ENCODE data around the gene NTPCR.

Gene NTPCR

DNA sequence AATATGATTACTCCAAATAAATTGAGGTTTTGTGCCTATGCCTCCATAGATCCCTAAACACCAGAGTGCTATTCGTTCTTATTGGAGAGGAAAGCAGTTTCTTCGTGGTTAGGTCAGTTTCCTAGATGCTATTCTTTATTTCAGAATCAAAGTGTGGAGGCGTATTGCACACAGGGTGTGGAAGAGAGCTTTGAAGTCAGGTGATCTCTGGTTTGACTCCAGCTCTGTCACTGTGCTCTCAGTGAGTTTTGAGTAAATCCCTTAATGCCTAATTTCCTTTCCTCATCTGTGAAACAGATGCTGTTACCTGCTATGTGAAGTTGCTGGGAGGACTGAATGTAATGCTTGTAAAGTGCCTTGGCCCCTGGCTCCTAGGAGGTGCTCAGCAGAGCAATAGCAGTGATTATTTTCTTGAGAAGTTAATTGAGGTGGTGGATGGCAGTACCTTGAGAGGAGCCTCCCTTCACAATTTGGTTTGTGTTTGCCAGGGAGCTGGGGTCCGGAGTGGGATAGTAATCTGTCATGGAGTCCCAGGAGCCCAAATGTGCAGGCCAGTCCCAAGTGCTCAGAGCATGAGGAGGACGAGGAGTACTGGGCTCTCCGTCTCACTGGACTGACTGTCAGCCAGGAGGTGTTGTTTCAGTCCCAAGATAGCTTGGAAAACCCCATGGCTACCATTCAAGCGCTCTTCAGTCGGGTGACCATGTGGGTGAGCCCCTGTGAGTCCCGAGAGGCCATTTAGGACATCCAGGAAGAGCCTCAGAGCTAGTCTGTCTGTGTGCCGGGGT is 14.9 kb downstream of the NTPCR start:
- DNase-seq, result no peak

DNA sequence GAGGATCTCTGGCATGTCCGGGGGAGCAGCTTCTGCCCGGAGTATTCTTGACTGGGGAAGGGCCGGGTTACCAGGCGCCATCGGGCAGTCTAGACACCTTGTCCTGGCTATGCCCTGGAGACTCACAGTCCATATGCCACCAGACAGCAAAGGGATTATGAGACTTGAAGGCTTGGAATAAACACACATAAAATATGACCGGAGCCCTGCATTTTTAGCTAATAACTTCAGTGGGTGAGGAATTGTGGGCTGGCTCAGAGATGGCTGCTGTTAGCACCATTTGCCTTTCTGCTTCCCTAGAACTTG is 15.5 kb downstream of the NTPCR start:
- no peak for DNase-seq

DNA sequence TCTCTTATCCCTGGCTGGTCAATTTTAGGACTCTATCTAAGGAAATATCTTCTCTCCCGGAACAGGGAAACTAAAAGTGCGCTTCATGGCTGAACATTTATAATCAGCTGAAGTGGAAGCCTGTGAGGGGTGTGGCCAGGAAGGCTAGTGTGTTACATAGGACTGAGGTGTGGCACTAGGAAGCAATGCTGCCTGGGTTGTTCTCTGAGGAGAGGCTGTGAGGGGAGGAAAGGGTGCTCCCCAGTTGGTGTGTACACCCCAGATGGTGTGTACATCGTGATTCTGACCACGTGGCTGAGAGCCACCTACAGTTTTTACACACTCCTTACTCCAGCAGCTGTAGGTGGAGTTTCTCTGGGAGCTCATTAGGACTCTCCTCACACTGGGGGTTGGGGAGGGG is 16.3 kb downstream of the NTPCR start:
- DNase-seq, result no peak

DNA sequence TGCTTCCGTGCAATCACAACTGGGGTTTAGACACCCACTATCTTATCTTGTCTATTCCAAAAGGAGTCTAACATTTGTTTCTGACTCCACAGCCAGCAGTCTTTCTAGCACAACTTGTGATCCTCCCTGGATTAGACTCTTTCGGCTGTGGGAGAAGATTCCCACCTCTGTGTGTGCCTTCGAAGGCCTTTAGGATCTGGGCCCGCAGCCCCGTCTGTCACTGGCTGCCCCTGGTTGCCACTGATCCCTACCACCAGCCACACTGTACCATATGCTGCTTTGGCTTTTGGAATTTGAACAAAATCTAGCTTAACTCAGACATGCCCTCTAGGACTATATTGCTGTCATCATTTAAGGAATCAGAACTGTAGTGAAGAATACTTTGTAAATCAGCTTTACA is 18.0 kb downstream of the NTPCR start:
- DNase-seq, result no peak

DNA sequence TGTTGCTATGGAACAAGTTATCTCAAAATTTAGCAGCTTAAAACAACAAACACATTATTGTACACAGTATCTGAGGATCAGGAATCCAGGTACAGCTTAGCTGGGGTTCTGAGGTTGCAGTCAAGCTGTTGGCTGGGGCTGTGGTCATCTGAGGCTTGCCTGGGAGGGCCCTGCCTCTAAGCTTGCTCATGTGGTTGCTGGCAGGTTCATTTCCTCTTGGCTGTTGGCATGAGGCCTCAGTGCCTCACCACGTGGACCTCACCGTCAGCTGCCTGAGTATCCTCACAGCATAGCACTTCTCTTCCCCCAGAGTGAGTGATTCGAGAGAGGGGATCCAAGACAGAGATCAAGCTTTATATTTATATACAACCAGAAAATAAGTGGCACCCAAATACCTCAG is 18.6 kb downstream of the NTPCR start:
- no peak for DNase-seq

DNA sequence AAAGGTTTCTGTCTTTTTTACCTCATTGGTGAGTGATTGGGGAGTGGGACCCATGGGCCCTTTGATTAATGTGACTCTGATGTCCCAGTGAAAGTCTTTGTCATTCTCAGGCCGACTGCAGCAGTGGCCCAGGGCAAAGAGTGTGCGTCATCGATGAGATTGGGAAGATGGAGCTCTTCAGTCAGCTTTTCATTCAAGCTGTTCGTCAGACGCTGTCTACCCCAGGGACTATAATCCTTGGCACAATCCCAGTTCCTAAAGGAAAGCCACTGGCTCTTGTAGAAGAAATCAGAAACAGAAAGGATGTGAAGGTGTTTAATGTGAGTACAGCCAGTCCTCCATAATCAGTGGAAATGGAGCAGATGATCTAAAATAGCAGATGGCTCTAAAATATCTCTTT is 19.4 kb downstream of the NTPCR start:
- DNase-seq, result no peak

DNA sequence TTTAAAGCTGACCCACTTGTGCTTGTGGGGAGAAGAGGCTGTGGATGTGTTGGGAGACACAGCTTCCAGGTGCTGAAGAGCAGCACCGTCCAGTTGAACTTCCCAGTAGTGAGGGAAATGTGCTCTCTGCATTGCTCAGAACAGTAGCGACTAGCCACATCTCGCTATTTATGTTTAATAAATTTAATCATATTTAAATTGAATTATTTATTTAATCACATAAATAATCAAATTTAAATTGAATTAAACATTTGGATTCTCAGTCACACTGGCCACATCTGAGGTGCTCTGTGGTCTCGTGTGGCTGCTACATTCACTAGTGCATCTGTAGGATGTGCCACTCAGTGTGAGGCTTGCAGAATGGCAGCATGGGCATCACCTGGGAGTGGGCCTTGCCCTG is 20.1 kb downstream of the NTPCR start:
- no peak for DNase-seq

DNA sequence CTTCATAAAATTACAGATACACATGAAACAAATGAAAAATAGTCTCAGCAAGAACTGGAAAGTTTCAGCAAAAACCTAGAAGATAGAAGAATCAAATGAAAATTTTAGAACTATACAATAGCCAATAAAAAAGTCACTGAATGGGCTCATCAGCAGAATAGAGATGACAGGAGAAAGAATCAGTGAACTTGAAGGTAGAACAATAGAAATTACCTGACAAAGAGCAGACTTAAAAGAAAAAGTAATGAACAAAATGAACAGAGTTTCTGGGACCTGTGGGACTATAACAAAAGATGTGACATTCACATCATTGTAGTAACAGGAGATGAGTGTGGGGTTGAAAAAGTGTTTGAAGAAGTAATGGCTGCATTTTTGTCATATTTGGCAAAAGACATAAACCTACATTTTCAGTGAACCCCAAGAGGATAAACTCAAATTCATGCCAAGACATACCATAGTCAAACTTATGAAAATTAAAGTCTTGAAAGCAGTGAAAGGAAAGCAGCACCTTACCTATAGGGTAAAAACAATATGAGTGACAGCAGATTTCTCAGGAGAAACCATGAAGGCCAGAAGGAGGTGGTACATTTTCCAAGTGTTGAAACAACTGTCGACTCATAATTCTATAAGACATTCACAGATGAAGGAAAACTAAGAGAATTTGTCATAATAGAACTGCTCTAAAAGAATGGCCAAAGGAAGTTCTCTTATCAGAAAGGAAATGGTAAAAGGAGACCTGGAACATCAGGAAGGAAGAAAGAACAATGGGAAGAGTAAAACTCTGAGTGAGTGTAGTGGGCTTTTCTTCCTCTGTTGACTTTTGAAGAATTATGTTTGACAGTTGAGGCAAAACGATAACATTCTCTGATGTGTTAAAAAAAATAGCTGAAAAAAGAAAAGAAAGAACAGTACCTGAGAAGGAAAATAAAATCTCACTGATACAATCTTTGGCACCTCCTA is 23.5 kb downstream of the NTPCR start:
- no peak for DNase-seq

DNA sequence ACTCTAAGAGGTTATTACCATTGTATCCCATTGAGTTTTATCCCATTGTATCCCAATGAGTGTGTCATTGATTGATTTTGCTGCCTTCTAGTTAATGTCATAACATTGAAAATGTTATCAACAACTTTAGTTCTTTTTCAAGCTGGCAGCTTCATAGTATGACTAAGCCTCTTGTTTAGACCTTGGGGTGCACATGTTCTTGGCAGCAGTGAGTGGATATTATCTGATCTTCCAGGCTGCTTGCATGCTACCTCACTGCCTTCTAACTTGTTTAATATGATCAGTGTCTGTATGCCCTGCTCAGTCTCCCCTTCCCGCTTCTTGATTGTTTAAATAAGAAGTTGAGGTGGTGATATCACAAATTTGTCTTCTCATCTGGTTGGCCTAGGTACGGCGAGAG is 24.6 kb downstream of the NTPCR start:
- no peak for DNase-seq

DNA sequence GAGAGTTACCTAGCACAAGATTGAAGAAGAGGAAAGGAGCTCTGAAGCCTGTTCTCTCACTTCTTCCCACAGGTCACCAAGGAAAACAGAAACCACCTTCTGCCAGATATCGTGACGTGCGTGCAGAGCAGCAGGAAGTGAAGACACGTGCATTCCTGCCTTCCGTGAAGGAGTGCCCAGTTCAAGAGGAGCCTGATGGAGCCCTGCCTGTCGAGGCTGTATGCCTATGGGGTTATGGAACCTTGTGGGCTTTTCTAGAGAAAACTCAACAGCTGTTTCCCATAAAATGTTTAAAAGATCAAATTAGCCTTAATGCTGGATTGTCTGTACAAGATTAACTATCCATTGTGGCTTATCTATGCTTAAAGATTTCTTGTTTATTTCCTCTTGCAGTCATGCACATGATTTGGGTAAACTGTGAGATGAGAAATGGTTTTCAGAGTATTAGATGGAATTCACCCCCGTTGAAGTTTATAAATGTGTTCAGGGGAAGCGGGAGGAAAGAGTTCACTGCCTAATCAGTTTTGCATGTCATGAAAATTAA is 27.8 kb downstream of the NTPCR start:
- peak in 2 of 6 experiments; percentile 10 to 25 for DNase-seq

DNA sequence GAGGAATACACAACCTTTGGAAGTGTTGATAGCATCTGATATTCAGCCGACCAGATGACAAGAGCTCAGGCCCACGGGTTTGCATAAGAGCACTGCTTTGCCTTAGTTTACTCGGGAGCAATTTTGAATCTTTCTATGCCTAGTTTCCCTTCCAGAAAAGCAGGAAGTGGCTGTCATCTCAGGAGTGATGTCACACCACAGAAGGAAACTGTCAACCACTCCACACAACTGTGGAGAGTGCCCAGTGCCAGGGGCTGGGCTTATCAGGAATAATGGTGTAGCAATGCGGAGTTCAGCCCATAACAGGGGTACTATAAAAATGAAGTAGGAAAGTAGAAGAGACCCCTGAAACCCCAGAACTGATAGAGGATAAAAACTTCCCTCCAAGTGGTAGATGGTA is 28.4 kb downstream of the NTPCR start:
- no peak for DNase-seq

DNA sequence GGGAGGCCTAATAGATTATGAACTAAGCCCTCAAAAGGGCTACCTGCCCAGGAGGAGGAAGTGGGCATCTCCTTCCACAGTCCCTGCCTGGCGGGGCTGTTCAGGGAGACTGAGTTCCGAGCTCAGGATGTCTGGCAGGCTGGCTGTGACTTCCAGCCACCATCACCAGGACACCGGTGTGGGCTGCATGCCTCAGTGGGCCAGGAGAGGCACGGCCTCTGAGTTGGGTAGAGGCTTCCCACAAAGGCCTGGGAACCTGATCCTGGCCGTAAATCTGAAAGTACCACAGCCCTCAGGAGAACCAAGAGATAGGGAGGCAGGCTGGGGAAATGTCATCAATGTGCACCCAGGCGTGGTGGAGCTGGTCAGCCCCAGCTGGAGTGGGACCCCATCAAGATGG is 29.1 kb downstream of the NTPCR start:
- no peak for DNase-seq

DNA sequence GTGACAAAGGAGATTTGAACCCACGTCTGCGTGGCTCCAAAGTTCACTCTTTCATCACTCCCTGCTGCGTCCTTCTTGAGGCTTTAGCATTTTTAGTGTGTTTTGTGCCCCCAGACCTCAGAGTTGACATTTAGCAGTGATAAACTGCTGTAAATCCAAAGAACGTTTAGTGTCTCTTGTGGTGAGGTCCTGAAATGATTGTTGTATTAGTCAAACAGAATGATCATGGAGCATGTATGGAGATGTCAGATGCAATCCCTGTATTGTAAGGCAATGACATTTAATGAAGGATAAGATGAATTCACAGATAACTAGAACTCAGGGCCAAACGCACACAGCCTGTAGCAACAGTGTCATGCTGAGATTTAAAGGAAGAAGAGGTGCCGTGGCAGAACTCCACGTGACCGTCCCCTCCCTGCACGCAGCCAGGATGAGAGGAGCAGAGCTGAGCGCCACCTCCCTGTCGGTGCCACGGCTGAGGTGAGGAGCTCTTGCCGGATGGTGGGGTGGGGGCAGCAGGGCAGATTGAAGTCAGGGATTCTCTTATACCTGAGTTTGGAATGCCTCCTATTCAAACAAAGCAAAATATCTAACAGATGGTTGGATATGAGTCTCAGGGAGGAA is 30.1 kb downstream of the NTPCR start:
- DNase-seq, result no peak

DNA sequence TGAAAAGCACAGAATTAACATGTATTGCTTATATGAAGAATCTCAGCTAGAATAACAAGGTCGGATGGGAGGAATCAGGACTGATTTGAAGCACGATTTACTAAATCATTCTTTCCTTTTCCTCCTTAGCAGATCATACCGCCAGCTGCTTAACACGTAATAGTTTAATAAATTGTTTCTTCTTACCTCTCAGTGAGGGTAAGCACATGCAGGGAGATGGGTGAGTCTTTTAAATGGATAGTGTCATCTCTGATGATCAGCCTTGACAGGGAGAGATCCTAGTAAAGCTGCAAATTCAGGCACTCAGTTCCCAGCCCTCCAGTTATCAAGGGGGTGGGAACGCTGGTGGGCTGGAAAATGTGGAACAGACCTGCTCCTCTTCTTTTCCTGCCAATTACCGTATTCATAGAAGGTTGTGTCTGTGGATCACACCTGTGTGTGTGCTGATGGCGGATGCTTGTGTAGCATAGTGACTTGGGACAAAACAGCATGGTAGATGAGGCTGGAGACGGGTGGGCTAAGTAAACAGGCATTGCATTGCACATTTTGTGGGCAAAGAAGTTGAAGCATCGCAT is 30.7 kb downstream of the NTPCR start:
- no peak for DNase-seq

DNA sequence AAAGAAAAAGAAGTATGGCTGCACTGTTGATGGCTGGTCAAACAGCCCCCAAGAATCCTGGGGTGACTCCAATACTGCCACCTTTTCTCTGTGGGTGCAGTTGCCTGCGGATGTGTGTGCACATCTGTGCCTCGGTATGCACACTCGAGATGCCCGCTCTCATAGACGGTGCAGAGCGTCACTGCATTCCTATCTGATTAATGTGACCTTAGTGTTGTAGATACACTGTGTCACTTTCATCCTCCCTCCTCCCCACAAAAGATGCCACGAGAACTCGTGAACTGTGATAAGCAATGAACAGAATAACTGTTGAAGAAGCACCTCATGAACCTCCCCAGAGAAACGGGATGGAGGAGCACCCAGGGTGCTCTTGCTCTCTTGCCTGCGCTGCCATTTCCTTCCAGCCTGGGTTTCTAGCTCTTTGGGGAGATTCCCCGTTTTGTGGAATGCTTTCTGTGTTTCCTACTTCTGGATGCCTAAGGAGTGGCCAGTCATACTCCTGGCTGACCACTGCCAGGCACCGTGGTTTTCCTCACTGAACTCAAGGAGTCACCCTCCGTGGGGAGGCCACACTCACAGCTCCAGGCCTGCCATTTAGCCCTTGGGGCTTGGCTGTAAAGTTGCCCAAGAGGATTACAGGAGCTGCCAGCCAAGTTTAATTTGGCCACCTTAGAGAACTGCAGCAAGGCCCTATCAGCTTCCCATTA is 32.0 kb downstream of the NTPCR start:
- DNase-seq, result no peak

DNA sequence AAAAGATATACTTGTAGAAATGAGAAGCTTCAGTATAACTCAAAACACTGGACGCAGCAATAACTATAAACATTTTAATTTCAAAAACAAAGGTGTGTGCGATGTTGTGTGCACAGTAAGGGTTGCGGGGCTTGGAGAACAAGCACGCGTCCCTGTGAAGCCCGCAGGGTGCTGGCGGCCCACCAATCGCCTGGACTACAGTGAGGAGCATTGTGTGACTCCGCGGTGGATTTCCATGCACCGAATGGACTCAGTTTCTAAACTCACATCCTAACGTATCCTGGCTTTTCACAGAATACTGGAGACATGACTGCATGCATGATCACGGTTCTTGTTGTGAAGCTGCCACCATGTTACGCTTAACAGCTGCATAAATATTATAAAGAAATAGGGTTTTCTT is 33.0 kb downstream of the NTPCR start:
- DNase-seq, result no peak

DNA sequence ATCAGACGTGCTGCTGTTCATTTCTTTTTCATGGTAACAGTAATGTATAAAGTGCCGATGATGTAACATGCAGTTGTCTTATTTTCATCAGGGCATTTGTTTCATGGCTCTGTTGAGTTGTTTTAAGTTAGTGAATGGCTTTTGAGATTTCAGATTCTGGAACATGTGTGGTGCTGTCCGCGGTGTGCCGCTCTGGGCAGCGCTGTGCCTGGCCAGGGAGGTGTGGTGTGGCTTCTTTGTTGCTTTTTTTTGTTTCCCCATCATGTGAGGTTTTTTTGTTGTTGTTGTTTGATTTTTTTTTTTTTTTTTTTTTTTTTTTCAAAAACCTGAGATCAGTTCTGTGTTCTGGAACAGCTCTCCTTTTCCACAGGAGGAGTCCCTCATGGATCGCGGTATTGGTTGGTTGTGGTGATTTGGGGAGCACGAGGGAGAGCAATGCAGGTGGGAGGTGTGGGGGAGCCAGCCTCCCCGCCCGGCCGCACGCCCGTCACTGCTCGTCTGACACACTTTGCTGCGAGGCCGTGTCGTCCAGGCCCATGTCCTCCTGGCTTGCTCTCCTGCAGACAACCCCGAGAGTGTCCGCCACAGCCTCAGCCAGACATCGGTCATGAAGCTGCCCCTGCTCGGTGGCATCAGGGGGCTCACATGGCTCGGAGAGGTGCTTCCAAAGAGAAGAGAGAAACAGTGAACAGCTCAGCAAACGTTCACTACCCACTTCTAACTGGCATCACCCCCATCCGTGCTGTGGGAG is 33.6 kb downstream of the NTPCR start:
- no peak for DNase-seq

DNA sequence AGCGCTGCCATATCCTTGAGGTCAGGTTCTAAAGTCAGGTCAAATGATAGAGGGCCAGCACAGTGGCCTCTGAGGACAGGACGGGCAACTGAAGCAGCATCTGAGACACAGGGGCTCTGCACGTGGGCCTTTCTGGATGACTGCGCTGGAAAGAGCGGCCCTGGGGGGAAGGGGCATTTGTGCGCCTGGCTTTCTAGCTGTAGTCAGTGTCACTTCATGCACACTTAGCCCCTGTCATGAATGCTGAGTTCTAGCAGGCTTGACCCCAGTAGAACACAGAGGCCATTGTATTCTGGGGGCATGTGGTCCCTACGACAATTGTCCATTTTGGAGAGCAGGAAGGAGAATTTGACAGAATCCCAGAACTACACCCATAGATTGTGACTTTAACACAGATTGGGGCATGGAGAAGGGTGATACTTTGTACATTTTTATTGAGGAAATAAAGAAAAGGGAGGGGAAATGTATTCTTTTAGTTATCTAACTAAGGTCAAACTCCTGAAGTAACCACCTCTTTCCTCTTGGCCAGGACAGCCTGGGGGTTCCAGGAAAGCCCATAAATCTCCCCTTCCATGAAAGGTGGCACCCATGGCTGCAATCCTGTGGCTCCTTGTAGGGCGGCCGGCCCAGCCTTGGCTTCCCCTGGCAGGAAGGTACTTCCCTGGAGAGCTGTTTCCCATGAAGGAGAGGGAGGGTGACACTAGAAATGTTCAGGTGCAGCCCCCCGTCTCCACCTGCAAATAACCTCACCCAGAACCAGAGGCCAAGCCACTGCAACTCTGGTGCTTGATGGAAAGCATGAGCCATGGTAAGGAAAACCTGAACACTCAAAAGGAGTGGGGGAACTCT is 34.4 kb downstream of the NTPCR start:
- no peak for DNase-seq

DNA sequence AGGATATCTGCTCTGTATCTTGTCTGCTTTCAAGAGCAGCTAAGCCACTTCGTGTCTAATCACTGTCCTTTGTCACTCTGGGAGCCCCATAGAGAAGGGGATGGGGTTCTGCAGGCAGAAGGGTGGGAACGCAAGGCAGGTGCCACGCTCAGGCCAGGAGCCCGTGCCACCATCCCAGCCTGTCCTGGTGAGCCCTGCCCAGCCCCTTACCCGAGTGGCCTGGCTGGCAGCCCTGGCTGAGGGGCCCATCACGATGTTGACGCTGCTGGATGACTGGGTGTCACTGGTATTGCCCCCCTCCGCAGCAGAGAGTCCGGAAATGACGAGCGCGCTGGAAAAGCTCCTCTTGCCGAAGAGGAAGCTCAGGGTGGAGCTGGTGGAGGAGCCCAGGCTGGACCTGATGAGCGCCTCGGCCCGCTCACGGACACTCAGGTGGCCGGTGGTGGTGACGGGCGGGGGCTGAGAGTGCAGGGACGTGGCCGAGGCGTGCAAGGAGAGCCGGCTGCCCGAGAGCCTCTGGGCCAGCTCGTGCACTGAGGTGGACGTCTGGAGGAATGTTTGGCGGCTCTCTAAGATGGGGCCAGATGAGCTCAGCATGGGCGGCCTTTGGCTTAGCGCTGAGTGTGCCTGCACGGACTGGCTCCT is 35.6 kb downstream of the NTPCR start:
- DNase-seq, result no peak

DNA sequence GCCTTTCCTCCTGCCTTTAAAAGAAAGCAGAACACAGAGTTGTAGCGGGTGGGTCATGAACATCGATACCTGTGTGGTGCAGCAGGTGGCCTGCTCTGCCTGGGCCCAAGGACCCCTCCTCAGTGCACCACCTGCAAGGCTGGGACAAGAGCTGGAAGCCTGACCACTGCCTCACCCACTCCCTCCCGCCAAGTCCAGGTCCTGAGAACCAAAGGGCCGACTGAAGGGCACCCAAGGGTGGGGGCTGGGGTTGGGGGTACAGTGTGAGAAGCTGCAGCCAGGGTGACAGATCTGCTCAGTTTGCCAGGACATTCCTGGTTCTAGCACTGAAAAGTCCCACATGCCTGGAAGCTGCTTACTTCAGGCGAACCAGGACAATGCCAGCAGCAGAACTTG is 36.1 kb downstream of the NTPCR start:
- no peak for DNase-seq

Measured in stimulated activated naive CD4-positive, alpha-beta T cell (primary cell).